A549 (cell line): ENCODE results near the gene ATP5PB. TPM values are rescaled to one million over a fixed set of nuclear protein-coding genes. Genes with fewer than 3 reads are reported as not detected.

Experiments used
- ATAC-seq, 2 experiments: fragments of 200-7000 bp in 1 of 2; fragments of >200 bp in 1 of 2; cut with Nextera tagmentation in 1 of 2; cut with Tn5 transposase in 1 of 2; 3 replicates each; pipeline versions ENCODE4 v1.8.0 to v1.9.1; 2018 to 2020; ENCODE audit warnings: mild to moderate bottlenecking in 1 of 2, moderate library complexity in 1 of 2
- CTCF ChIA-PET: fragments of 300-600 bp; sonication (Branson Sonifier 250); formaldehyde crosslinking; extraction: SDS; loops from one replicate; lab custom pipeline; 2021; ENCODE audit warnings: antibody characterized with exemption, inconsistent platforms; lab: Yijun Ruan, JAX
- POLR2A ChIA-PET: fragments of 350-600 bp; formaldehyde crosslinking; extraction: SDS; loops from one replicate; lab custom pipeline; 2021; ENCODE audit warnings: antibody characterized with exemption, inconsistent platforms; lab: Yijun Ruan, JAX
- DNase-seq, 2 experiments: peaks; one replicate each; pipeline versions ENCODE4 v3.0.0 to v3.0.0-alpha.2; 2011 to 2016; ENCODE audit warnings: low read depth in 1 of 2, low spot score in 1 of 2
- FAIRE-seq: peaks from 2 replicates; lab custom pipeline; 2011; peaks lifted over from hg19 to GRCh38; lab: Jason Lieb, UNC
- H3K27ac ChIP-seq, 2 experiments: fragments of >200 bp; sonication (Bioruptor Twin); formaldehyde crosslinking; 3 replicates each; pipeline ENCODE4 v1.5.1; 2016 to 2017
- H3K4me1 ChIP-seq: fragments of >200 bp; sonication (Bioruptor Twin); formaldehyde crosslinking; 3 replicates; pipeline ENCODE4 v1.6.1; 2016
- H3K4me2 ChIP-seq: fragments of >200 bp; sonication (Bioruptor Twin); formaldehyde crosslinking; 3 replicates; pipeline ENCODE4 v1.6.1; 2016
- H3K4me3 ChIP-seq: fragments of >200 bp; sonication (Bioruptor Twin); formaldehyde crosslinking; 3 replicates; pipeline ENCODE4 v1.5.1; 2016
- H3K9me3 ChIP-seq: fragments of >200 bp; sonication (Bioruptor Twin); formaldehyde crosslinking; 3 replicates; pipeline ENCODE4 v1.6.1; 2016
- BCL3 ChIP-seq: fragments of >200 bp; sonication (Bioruptor Twin); formaldehyde crosslinking; IDR thresholded peaks from 3 replicates; pipeline ENCODE4 v1.6.1; 2016
- EHF ChIP-seq: fragments of 250-450 bp; sonication (Bioruptor Pico); IDR thresholded peaks from 2 replicates; pipeline ENCODE4 v1.5.0; 2020; ENCODE audit warnings: mild to moderate bottlenecking
- EP300 ChIP-seq, 2 experiments: fragments of >200 bp; sonication (Bioruptor Twin); formaldehyde crosslinking; IDR thresholded peaks; 2 replicates in 1 of 2; 3 replicates in 1 of 2; pipeline ENCODE4 v1.6.1; 2016 to 2017
- ESRRA ChIP-seq: fragments of 150-350 bp; IDR thresholded peaks from 2 replicates; pipeline ENCODE4 v1.6.1; 2014; ENCODE audit warnings: mild to moderate bottlenecking, low read length, borderline replicate concordance
- FOSB ChIP-seq: fragments of 250-450 bp; sonication (Bioruptor Pico); IDR thresholded peaks from 2 replicates; pipeline ENCODE4 v1.5.0; 2020; ENCODE audit warnings: mild to moderate bottlenecking, moderate library complexity
- FOSL2 ChIP-seq, 2 experiments: fragments of 450-650 bp in 1 of 2; fragments of >200 bp in 1 of 2; sonication (Bioruptor Twin) in 1 of 2; formaldehyde crosslinking; IDR thresholded peaks; 2 replicates each; pipeline versions ENCODE4 v1.5.0 to v1.6.1; 2016 to 2020; ENCODE audit warnings: mild to moderate bottlenecking in 1 of 2, moderate library complexity in 1 of 2
- HEYL ChIP-seq: fragments of 250-450 bp; sonication (Bioruptor Pico); IDR thresholded peaks from 2 replicates; pipeline ENCODE4 v1.8.0; 2021; ENCODE audit warnings: mild to moderate bottlenecking, moderate library complexity
- HOXB5 ChIP-seq: fragments of 250-450 bp; sonication (Bioruptor Pico); IDR thresholded peaks from 2 replicates; pipeline ENCODE4 v1.5.0; 2020; ENCODE audit warnings: mild to moderate bottlenecking, moderate library complexity
- KDM5A ChIP-seq: fragments of 200-600 bp; sonication (generic); IDR thresholded peaks from 2 replicates; pipeline ENCODE4 v1.6.1; 2016; ENCODE audit warnings: antibody characterized with exemption, mild to moderate bottlenecking
- MAX ChIP-seq: IDR thresholded peaks from 2 replicates; pipeline ENCODE4 v1.6.1; 2012
- MAZ ChIP-seq: fragments of 150-350 bp; IDR thresholded peaks from 2 replicates; pipeline ENCODE4 v1.6.1; 2014; ENCODE audit warnings: antibody characterized with exemption, low read depth, low read length, borderline replicate concordance
- PBX3 ChIP-seq: IDR thresholded peaks from 2 replicates; pipeline ENCODE4 v1.6.1; 2012
- PHF8 ChIP-seq: fragments of 200-600 bp; sonication (generic); IDR thresholded peaks from 2 replicates; pipeline ENCODE4 v1.6.1; 2016; ENCODE audit warnings: low read depth, mild to moderate bottlenecking, antibody characterized with exemption, moderate library complexity, borderline replicate concordance
- POLR2A ChIP-seq: IDR thresholded peaks from 2 replicates; pipeline ENCODE4 v1.6.1; 2012; ENCODE audit warnings: mild to moderate bottlenecking, low read length
- RCOR1 ChIP-seq: fragments of 150-350 bp; IDR thresholded peaks from 2 replicates; pipeline ENCODE4 v1.6.1; 2014; ENCODE audit warnings: antibody characterized with exemption, low read length, low read depth
- REST ChIP-seq: fragments of 200-600 bp; sonication (generic); IDR thresholded peaks from 2 replicates; pipeline ENCODE4 v1.6.1; 2016; ENCODE audit warnings: antibody characterized with exemption, mild to moderate bottlenecking, moderate library complexity
- RFX5 ChIP-seq: fragments of 450-650 bp; IDR thresholded peaks from 2 replicates; pipeline ENCODE4 v1.7.1; 2014; ENCODE audit warnings: antibody characterized with exemption, mild to moderate bottlenecking, moderate library complexity
- RNF2 ChIP-seq: fragments of 200-600 bp; sonication (generic); IDR thresholded peaks from 2 replicates; pipeline ENCODE4 v1.6.1; 2016; ENCODE audit warnings: low read depth, mild to moderate bottlenecking, antibody characterized with exemption, moderate library complexity, borderline replicate concordance
- SREBF2 ChIP-seq: fragments of 450-650 bp; IDR thresholded peaks from 2 replicates; pipeline ENCODE4 v1.6.1; 2014; ENCODE audit warnings: mild to moderate bottlenecking, moderate library complexity
- WGBS: methylation state at CpG from one replicate; pipeline ENCODE4 v1.1.6; 2017; ENCODE audit errors: missing lambda C conversion rate; 5-methylcytosine and 5-hydroxymethylcytosine counted together
- polyA plus RNA-seq, 4 experiments: library from polyadenylated mRNA; depleted of rRNA in 3 of 4; stranded (reverse); fragments of >200 nt; fragmentation: RNase III in 1 of 4; extraction: RNeasy Plus Mini Kit Qiagen cat#74134 plus additional on column Dnase treatment in 1 of 4; gene quantifications; 2 replicates in 3 of 4; 3 replicates in 1 of 4; pipeline ENCODE4 v1.2.3, GENCODE V29; 2011 to 2017

Gene ATP5PB
- polyA plus RNA-seq, 2 of the 4 experiments (the other 2 are of a cell fraction), result 275 to 300 TPM

GRCh38 chr1:111507411-111508201 is 58.3 kb downstream of the ATP5PB start (continued):
- no peak for TF ChIP-seq HEYL
- TF ChIP-seq BCL3, result no peak
- no peak for TF ChIP-seq FOSL2 (IDR thresholded peaks at IDR 0.05)
- TF ChIP-seq FOSL2 (CRISPR knock-in tag; IDR thresholded peaks at IDR 0.05), result no peak
- no peak for TF ChIP-seq POLR2A
- TF ChIP-seq KDM5A, result no peak
- no peak for TF ChIP-seq EP300 (IDR thresholded peaks at IDR 0.05)
- TF ChIP-seq EHF (CRISPR knock-in tag), result no peak
- no peak for TF ChIP-seq RNF2

- H3K27ac ChIP-seq, result no peak overlapping the region
- DNase-seq (no peak), FAIRE-seq (no peak), ATAC-seq (no peak)
- no peak overlapping the region for H3K4me2 ChIP-seq
- H3K9me3 ChIP-seq, result no peaks in the 10 kb centered on the region
- TF ChIP-seq RFX5, result no peak
- TF ChIP-seq HOXB5 (CRISPR knock-in tag), result no peak
- TF ChIP-seq FOSL2 (IDR thresholded peaks at IDR 0.05), result no peak
- no peak for TF ChIP-seq FOSL2 (CRISPR knock-in tag; IDR thresholded peaks at IDR 0.05)
- TF ChIP-seq MAZ, result no peak
- TF ChIP-seq PHF8, result no peak
- no peak for TF ChIP-seq REST
- no peak for TF ChIP-seq FOSB (CRISPR knock-in tag)
- no peak for TF ChIP-seq SREBF2
- TF ChIP-seq PBX3, result no peak
- TF ChIP-seq MAX, result no peak
- no peak for TF ChIP-seq ESRRA
- TF ChIP-seq RCOR1, result no peak
- peaks cover 8% of the 10 kb centered on the region for H3K4me1 ChIP-seq
- POLR2A ChIA-PET, result no interaction called here
- WGBS, result 76% methylated on average over 3 of the region's 3 CpGs
- CTCF ChIA-PET, result interaction anchor here (2.5 to 4.0 kb wide), 5 partner anchors 13 to 150 kb away, joined by 11 to 54 read pairs (median 24); no protein-coding TSS in a partner anchor
- H3K4me3 ChIP-seq, result no peak overlapping the region
These were observed 60.7 kb downstream of the ATP5PB start for GRCh38 chr1:111509997-111510375.
